ENCODE measurements around the gene ROBO1.
"Not testable (repeated sequence)": the region's sequence is repeated elsewhere in the genome, so short reads cannot be mapped to it uniquely, and the experiment has no call there.

Gene ROBO1

DNA sequence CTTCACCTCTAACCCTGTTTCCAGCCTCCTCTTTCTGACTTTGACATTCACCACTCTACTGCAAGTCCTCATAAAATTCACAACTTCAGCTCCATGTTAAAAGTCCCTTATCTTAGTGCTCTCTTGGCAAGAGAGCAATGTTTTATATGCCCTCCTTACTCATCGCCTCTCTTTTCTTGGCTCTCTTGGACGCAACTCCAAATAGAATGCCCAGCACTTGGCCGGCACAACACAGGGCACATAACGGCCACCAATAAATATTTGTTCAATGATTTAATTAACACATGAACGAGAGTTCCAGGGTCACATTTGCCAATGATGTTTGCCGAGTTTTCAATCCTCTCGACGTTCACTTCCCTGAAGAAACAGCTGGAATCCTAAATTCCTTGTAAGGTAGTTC is 401.4 kb downstream of the ROBO1 start:
- no peak for DNase-seq

- DNase-seq: no peak
Observed at GRCh38 chr3:79364784-79365183, 403.0 kb downstream of the ROBO1 start.

GRCh38 chr3:79362571-79363270 is 405.1 kb downstream of the ROBO1 start:
- no peak for DNase-seq

GRCh38 chr3:79361748-79362378 is 405.9 kb downstream of the ROBO1 start:
- peak; percentile 20 for DNase-seq

- DNase-seq: no peak
Observed at GRCh38 chr3:79358327-79358726, 409.5 kb downstream of the ROBO1 start.

DNA sequence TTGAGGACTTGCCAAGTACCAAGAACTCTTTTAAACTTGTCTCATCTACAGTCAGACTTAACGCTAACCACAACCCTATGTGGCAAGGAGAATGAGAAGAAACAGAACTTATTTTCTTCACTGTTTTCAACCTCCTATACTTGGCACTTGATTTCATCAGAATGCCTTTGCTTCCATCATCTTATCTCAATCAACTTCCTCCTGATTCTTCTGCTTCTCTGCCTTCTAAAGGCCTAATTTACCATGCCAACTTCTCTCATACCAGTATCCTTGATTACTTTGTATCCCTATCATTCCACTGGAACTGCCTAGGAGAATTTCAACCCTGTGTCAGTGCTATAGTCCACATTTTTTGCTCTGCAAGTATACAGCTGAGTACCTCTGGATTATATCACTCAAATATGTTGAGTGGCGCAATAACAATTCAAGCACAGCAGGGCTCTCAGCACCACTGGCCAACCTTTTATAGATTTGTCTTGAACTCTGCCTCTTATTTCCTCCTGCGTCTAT is 413.6 kb downstream of the ROBO1 start:
- no peak for DNase-seq

DNA sequence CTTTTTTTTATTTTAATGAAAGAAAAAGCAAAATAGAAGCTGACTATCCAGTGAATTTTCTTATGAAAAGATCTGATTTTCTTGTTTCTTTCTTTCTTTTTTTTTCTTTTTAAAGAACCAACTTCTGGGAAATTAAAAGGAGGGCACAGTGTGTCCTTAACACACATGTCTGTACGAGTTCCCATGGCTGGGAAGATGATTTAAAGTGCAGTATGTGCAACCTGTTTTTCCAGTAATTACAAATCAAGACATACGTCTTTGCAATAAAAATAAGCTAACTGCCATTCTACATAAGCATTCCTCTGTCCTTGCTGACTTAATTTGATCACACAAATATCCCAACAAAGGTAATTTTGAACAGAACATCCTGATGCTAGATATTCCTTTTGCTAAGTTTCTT is 416.1 kb downstream of the ROBO1 start:
- DNase-seq: no peak

GRCh38 chr3:79344876-79345871 is 422.6 kb downstream of the ROBO1 start:
- DNase-seq: no peak

DNA sequence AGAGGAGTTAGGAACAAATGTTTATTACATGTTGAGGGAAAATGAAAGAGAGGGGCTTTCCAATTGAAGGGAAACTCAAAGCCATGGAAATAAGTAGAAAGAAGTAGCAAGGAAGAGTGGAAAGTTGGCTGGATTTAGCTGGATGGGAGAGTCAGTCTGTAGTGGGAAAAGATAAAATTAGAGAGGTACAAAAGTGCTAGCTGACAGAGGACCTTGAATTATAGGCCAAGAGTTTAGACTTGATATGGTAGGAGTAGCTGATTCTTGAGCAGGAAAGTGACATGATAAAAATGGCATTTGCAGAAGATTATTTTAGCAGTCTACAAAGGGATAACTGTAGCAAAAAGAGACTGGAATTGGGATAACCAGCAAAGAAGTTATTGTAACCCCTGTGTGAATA is 425.8 kb downstream of the ROBO1 start:
- no peak for DNase-seq

DNA sequence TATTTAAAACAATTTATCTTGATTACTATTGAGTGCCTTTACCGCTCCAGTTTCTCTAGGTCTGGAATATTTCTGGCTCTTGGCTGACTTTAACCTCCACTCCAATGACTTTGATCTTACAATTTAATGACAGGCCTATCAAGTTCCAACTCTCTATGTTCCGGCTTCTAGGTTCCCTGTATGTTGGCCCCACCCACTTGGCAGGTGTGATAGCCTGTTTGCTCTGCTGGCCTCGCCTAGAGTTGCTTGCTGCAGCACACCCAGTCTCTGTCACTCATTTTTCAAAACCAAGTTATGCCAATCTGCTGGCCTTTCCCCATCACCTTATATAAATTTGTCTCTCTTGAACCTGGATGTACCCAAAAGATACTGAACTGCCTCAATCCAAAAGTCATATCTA is 428.0 kb downstream of the ROBO1 start:
- DNase-seq: no peak

DNA sequence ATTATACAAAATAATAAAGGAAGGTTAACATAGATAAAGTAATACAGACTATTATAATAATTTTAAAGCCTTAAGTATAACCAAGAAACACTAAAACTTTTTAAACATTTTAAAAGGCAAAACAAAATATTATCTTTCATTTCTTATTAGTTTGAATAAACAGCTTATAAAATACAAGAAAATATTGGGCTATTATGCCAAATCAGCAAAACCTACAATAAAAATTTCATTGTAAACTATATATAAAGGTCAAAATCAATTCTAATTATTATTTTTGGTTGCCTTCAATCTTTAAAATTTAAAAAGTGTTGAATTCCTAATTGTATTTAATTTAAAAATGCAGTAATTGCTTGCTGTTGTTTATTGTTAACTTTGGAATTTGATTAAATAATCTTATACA is 430.0 kb downstream of the ROBO1 start:
- no peak for DNase-seq

DNA sequence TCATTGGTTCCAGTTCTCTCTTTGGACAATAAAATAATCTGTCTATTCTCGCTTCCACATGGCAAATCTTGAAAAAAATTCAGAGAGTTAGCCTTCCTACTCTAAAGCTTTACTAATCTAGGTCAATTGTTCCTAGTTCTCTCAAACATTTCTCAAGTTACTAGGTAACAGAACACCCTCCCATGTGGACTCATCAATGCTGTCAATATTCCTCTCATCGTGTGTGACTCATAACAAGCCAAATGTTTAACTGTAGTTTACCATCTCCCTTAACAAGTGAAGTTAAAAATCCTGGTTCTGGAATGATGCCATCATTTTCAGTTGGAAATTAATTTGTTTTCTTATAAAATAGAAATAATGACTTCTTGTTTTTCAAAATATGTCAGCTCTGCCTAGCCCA is 438.6 kb downstream of the ROBO1 start:
- DNase-seq: no peak

- no peak for DNase-seq
Observed at GRCh38 chr3:79326642-79327041, 441.2 kb downstream of the ROBO1 start.

DNA sequence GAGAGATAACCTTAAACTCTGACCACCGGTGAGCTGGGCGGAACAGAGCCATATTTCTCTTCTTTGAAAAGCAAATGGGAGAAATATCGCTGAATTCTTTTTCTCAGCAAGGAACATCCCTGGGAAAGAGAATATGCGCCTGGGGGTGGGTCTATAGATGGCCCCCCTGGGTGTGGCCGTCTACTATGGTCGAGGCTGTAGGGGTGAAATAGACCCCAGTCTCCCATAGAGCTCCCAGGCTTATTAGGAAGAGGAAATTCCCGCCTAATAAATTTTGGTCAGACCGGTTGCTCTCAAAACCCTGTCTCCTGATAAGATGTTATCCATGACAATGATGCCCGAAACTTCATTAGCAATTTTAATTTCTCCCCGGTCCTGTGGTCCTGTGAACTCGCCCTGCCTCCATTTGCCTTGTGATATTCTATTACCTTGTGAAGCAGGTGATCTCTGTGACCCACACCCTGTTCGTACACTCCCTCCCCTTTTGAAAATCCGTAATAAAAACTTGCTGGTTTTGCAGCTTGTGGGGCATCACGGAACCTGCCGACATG is 441.9 kb downstream of the ROBO1 start:
- not testable (repeated sequence) for DNase-seq

DNA sequence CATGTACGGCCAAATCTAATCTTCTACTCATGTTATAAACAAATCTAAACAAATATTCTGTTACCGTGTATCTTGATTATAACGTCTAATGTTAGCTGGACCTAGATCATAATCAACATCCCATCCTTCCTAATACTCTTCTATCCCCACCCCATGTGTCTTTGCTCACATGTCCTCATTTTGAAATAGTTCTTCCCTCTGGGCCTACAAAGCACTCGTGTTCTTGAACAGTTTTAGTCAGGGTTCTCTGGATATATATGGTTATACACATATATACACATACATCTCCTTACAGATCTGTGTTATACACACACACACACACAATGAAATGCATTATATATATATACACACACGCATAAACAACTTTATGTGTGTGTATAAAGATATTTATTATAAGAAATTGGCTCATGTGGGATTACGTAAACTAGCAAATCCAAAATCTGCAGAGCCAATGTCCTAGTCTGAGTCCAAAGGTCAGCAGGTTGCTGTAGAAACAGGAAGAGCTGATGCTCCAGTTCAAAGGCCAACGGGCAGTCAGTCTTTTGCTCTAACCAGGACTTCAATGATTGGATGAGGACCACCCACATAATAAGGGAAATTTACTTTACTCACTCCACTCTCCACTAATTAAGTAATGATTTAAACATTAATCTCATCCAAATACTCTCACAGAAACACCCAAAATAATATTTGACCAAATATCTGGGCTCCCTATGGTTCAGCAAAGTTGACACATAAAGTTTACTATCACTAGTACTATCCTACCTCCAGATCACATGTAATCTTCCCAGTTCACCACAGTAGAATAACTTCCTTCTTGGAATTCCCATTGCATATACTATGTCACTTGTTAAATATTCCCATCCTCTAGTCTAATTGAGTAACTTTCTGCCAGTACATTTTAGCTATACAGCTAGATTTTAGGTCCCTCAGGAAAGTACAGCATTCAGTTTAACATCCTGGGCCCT is 450.0 kb downstream of the ROBO1 start:
- DNase-seq: no peak

- DNase-seq: no peak
Observed at GRCh38 chr3:79314962-79315361, 452.8 kb downstream of the ROBO1 start.

DNA sequence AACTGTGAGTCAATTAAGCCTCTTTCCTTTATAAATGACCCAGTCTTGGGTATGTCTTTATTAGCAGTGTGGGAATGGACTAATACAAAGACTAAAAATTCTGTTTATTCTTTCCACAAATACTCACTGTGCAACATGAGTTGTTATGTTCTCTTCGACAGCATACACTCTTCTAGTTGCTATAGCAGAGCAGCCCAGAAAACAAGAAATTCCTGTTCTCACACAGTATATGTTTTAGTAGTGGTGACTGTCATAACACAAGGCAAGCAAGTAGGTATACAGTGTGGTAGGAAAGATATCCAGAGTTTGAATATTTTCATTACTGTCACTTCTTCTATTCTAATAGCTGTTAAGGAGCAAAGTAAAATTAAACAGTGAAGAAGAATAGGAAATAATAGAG is 453.3 kb downstream of the ROBO1 start:
- DNase-seq: no peak

DNA sequence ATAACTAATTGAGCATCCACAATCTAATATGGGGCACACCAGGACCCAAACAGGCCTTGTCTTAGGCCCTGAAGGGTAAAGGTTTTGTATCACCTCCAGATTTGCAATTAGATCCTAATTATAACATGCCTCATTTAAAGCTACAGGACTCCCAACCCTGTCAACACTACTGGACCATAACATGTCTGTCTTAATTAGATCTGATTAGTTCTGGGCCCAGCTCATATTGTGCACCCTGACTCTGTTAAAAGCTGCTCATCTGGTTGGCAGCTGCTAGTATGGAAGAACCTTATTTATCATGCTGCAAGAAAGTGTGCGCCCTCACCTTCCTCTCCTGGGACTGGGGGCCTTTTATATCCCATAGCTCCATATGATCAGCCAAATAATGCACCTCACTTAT is 457.8 kb downstream of the ROBO1 start:
- peak; percentile 51 for DNase-seq

DNA sequence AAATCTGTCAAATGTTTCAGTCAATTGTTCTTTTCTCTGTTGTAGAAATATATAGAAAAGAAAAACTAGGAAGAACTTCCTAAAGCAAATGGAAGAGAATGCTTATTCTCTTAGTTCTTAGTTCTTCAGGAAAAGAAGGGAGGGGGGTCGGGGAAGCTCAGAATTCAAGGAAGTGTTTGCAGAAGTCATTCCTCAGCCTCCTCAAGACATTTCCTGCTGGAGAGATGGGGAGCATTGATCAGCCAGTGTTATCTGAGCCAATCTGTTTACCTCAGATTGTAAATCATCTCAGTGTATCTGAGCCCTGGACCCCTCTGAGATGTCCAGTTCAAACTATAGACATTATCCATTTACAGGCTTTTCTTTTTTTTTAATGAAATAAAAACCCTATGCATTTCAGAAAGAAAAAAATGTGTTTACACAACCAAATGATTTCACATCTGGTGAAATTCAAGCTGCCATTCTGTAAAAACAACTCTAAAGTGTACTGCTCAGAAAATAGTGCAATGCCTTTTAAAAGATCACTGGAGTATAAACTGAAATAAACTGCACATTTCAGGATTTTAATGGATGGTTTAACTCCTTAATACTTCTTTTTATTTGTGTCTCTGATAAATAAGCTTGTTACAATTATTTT is 460.7 kb downstream of the ROBO1 start:
- no peak for DNase-seq

GRCh38 chr3:79299949-79300635 is 467.7 kb downstream of the ROBO1 start:
- DNase-seq: not testable (repeated sequence)
